Neutrophil (primary cell): ENCODE measurements around the gene DHX9.

ENCODE experiments used
- H3K27ac ChIP-seq: fragments of 200-600 bp; sonication (generic); 2 replicates; pipeline ENCODE4 v1.5.1; 2016; ENCODE audit warnings: mild to moderate bottlenecking, moderate library complexity
- H3K27me3 ChIP-seq: fragments of 200-600 bp; sonication (generic); 2 replicates; pipeline ENCODE4 v1.6.0; 2016; ENCODE audit warnings: mild to moderate bottlenecking
- H3K36me3 ChIP-seq: fragments of 200-600 bp; sonication (generic); 2 replicates; pipeline ENCODE4 v1.5.1; 2017
- H3K4me1 ChIP-seq, 2 experiments: fragments of 200-600 bp in 1 of 2; sonication (generic) in 1 of 2; 1 replicate in 1 of 2; 2 replicates in 1 of 2; pipeline versions ENCODE4 v1.5.1 to v1.6.1; 2013 to 2016; ENCODE audit warnings: low read depth in 1 of 2, low read length in 1 of 2, mild to moderate bottlenecking in 1 of 2, moderate library complexity in 1 of 2; ENCODE audit not compliant: control insufficient read depth in 1 of 2, insufficient read depth in 1 of 2
- H3K4me3 ChIP-seq, 2 experiments: fragments of 200-600 bp in 1 of 2; sonication (generic) in 1 of 2; 1 replicate in 1 of 2; 2 replicates in 1 of 2; pipeline ENCODE4 v1.5.1; 2013 to 2016; ENCODE audit warnings: low read depth in 1 of 2, low read length in 1 of 2, mild to moderate bottlenecking in 1 of 2, moderate library complexity in 1 of 2
- H3K9me3 ChIP-seq: fragments of 200-600 bp; sonication (generic); 2 replicates; pipeline ENCODE4 v1.5.1; 2016
- CTCF ChIP-seq: fragments of 200-600 bp; sonication (generic); IDR thresholded peaks from 2 replicates; pipeline ENCODE4 v1.5.1; 2016; ENCODE audit warnings: antibody characterized with exemption

DHX9 gene

GRCh38 chr1:182863940-182864339, 24.8 kb downstream of the DHX9 start:
- H3K9me3 ChIP-seq = no peaks in the 10 kb centered on the region
- no peak overlapping the region for H3K4me3 ChIP-seq
- TF ChIP-seq CTCF = no peak
- peaks cover 99% of the 10 kb centered on the region for H3K36me3 ChIP-seq
- H3K27me3 ChIP-seq = no peaks in the 10 kb centered on the region
- H3K27ac ChIP-seq = no peak overlapping the region
- no peaks in the 10 kb centered on the region for H3K4me1 ChIP-seq

- H3K27me3 ChIP-seq = no peaks in the 10 kb centered on the region
- TF ChIP-seq CTCF = no peak
- H3K36me3 ChIP-seq = peaks cover 99% of the 10 kb centered on the region
Measured at GRCh38 chr1:182867861-182868260, 28.7 kb downstream of the DHX9 start.

GRCh38 chr1:182869241-182869666, 30.1 kb downstream of the DHX9 start:
- H3K27me3 ChIP-seq = no peaks in the 10 kb centered on the region
- no peaks in the 10 kb centered on the region for H3K4me1 ChIP-seq
- H3K9me3 ChIP-seq = no peaks in the 10 kb centered on the region
- H3K4me3 ChIP-seq = no peak overlapping the region
- no peak overlapping the region for H3K27ac ChIP-seq
- no peak for TF ChIP-seq CTCF
- peaks cover 99% of the 10 kb centered on the region for H3K36me3 ChIP-seq

More at GRCh38 chr1:182867861-182868260, 28.7 kb downstream of the DHX9 start:
- no peak overlapping the region for H3K27ac ChIP-seq
- H3K9me3 ChIP-seq = no peaks in the 10 kb centered on the region
- H3K4me1 ChIP-seq = no peaks in the 10 kb centered on the region
- no peak overlapping the region for H3K4me3 ChIP-seq

- no peak overlapping the region for H3K4me3 ChIP-seq
- H3K4me1 ChIP-seq = no peaks in the 10 kb centered on the region
- no peak overlapping the region for H3K27ac ChIP-seq
- TF ChIP-seq CTCF = no peak
- no peaks in the 10 kb centered on the region for H3K27me3 ChIP-seq
- no peaks in the 10 kb centered on the region for H3K9me3 ChIP-seq
- peaks cover 100% of the 10 kb centered on the region for H3K36me3 ChIP-seq
Measured at GRCh38 chr1:182872881-182873280, 33.7 kb downstream of the DHX9 start.

- H3K36me3 ChIP-seq = peaks cover 100% of the 10 kb centered on the region
- TF ChIP-seq CTCF = no peak
Measured at GRCh38 chr1:182875889-182876288, 36.7 kb downstream of the DHX9 start.

GRCh38 chr1:182877331-182877730, 38.2 kb downstream of the DHX9 start:
- Histone ChIP-seq H3K4me1 (no peaks in the 10 kb centered on the region), H3K36me3 (peaks cover 100% of the 10 kb centered on the region), H3K4me3 (no peak overlapping the region), H3K27ac (no peak overlapping the region), H3K9me3 (no peaks in the 10 kb centered on the region), H3K27me3 (no peaks in the 10 kb centered on the region)
- TF ChIP-seq CTCF = no peak

More at GRCh38 chr1:182875889-182876288, 36.7 kb downstream of the DHX9 start:
- Histone ChIP-seq H3K4me3 (no peak overlapping the region), H3K9me3 (no peaks in the 10 kb centered on the region), H3K27ac (no peak overlapping the region), H3K27me3 (no peaks in the 10 kb centered on the region), H3K4me1 (no peaks in the 10 kb centered on the region)
